ENCODE measurements around the gene DSCAML1.

DNA sequence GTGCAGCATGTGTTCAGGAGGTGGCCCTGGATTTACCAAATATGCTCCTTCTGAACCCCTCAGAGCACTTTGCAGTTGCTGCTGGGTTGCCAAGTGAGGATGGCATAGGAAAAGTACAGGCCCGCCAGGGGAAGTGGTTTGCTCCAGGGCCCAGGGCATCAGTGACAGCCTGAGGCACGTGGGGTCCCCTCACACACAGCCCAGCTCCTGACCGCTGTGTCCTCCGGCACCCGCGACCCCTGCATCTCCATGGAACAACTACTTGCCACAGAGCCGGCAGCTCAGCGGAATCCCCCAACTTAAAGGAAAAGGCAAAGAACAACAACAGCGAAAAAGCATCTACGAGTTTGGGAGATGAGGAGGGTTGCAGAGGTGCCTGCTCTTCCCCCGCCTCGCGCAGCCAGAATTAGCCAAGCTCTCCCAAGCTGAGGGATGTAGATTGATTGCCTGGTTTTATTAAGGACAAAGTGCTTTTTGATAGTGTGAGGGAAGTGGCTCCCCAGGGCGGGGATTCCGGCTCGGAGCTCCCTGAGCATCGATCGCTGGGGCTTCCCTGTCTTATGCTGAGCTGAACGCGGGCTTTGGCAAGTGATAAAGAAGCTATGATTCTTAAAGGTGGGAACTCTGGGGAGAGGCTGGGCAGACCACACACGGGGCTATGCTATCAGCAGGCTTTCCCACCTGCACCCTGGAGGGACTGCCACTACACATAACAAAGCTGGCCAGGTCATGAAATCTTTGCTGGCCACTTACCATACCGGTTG, 294.8 kb downstream of the DSCAML1 start:
- TF ChIP-seq EP300 (IDR thresholded peaks at IDR 0.05; ENCODE audit: borderline replicate concordance in 1 of 2, low read depth in 2 of 2, low read length in 2 of 2) (no peak), POLR2A (IDR thresholded peaks at IDR 0.05; ENCODE audit: control extremely low read depth in 1 of 2, low read depth in 2 of 2, low read length in 2 of 2) (no peak), CREB1 (IDR thresholded peaks at IDR 0.05) (no peak), GTF2F1 (IDR thresholded peaks at IDR 0.05; ENCODE audit: borderline replicate concordance, low read depth, low read length) (no peak), GABPA (IDR thresholded peaks at IDR 0.05; ENCODE audit: borderline replicate concordance, insufficient read depth, low read length) (no peak), EZH2 (IDR thresholded peaks at IDR 0.05; ENCODE audit: low read depth, low read length, severe bottlenecking) (no peak), NANOG (IDR thresholded peaks at IDR 0.05; ENCODE audit: insufficient read depth, low read depth, low read length, poor library complexity, severe bottlenecking) (no peak), RAD21 (IDR thresholded peaks at IDR 0.05 in 1 of 2, conservative IDR thresholded peaks at IDR 0.05 in 1 of 2; ENCODE audit: low read depth in 2 of 2, low read length in 2 of 2) (no peak), CHD2 (IDR thresholded peaks at IDR 0.05; ENCODE audit: low read length) (no peak)
- TF ChIP-seq, protein P1, sequence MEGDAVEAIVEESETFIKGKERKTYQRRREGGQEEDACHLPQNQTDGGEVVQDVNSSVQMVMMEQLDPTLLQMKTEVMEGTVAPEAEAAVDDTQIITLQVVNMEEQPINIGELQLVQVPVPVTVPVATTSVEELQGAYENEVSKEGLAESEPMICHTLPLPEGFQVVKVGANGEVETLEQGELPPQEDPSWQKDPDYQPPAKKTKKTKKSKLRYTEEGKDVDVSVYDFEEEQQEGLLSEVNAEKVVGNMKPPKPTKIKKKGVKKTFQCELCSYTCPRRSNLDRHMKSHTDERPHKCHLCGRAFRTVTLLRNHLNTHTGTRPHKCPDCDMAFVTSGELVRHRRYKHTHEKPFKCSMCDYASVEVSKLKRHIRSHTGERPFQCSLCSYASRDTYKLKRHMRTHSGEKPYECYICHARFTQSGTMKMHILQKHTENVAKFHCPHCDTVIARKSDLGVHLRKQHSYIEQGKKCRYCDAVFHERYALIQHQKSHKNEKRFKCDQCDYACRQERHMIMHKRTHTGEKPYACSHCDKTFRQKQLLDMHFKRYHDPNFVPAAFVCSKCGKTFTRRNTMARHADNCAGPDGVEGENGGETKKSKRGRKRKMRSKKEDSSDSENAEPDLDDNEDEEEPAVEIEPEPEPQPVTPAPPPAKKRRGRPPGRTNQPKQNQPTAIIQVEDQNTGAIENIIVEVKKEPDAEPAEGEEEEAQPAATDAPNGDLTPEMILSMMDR (IDR thresholded peaks at IDR 0.05; ENCODE audit: control extremely low read depth in 1 of 3, insufficient read depth in 1 of 3, low read depth in 1 of 3, low read length in 3 of 3), result no peak

All from H1 (cell line).